PC-9 (cell line): ENCODE measurements around the gene HENMT1. TPM values are rescaled to one million over a fixed set of nuclear protein-coding genes. Genes with fewer than 3 reads are reported as not detected.

Experiments used
- BruUV-seq: library from RNA; stranded (reverse); fragments of 400-500 nt; replicated peaks from 2 replicates; lab custom pipeline; 2021; lab: Mats Ljungman, UMichigan
- CTCF ChIA-PET: fragments of 300-600 bp; sonication (Branson Sonifier 250); formaldehyde crosslinking; loops from one replicate; lab custom pipeline; 2022; ENCODE audit warnings: antibody characterized with exemption; lab: Charles Lee
- POLR2A ChIA-PET: fragments of 300-600 bp; sonication (Branson Sonifier 250); formaldehyde crosslinking; loops from one replicate; lab custom pipeline; 2022; ENCODE audit warnings: antibody characterized with exemption; ENCODE audit not compliant: unreplicated experiment; lab: Charles Lee
- DNase-seq, 2 experiments: peaks; one replicate each; pipeline versions ENCODE4 v3.0.0 to v3.0.0-alpha.2; 2015 to 2022; ENCODE audit warnings: mixed read lengths in 1 of 2
- H2AFZ ChIP-seq: fragments of 200-600 bp; sonication (generic); 2 replicates; pipeline ENCODE4 v1.8.1; 2017; ENCODE audit warnings: antibody characterized with exemption
- H3F3A ChIP-seq: fragments of 200-600 bp; sonication (generic); 2 replicates; pipeline ENCODE4 v1.8.1; 2017; ENCODE audit warnings: antibody characterized with exemption, mild to moderate bottlenecking, low read depth; ENCODE audit not compliant: insufficient read depth
- H3K27ac ChIP-seq: fragments of 200-600 bp; sonication (generic); 2 replicates; pipeline ENCODE4 v1.6.1; 2016; ENCODE audit warnings: mixed run types
- H3K27me3 ChIP-seq: fragments of 200-600 bp; sonication (generic); 2 replicates; pipeline ENCODE4 v1.6.1; 2016; ENCODE audit warnings: low read depth, mixed run types; ENCODE audit not compliant: insufficient read depth
- H3K36me3 ChIP-seq: fragments of 200-600 bp; sonication (generic); 2 replicates; pipeline ENCODE4 v1.6.1; 2016; ENCODE audit warnings: low read depth, mixed run types
- H3K4me1 ChIP-seq: fragments of 200-600 bp; sonication (generic); replicated peaks from 2 replicates; pipeline ENCODE4 v1.6.1; 2016; ENCODE audit warnings: mixed run types; ENCODE audit not compliant: insufficient read depth
- H3K4me2 ChIP-seq: fragments of 200-600 bp; sonication (generic); 2 replicates; pipeline ENCODE4 v1.6.1; 2017; ENCODE audit warnings: mixed run types
- H3K4me3 ChIP-seq: fragments of 200-600 bp; sonication (generic); 2 replicates; pipeline ENCODE4 v1.6.1; 2016; ENCODE audit warnings: mixed run types
- H3K79me2 ChIP-seq: fragments of 200-600 bp; sonication (generic); 2 replicates; pipeline ENCODE4 v1.6.1; 2017; ENCODE audit warnings: low read depth, mixed run types
- H3K9me2 ChIP-seq: fragments of 200-600 bp; sonication (generic); 2 replicates; pipeline ENCODE4 v1.8.1; 2017; ENCODE audit warnings: mild to moderate bottlenecking; ENCODE audit not compliant: insufficient read depth
- H3K9me3 ChIP-seq: fragments of 200-600 bp; sonication (generic); 2 replicates; pipeline ENCODE4 v1.8.1; 2016; ENCODE audit warnings: low read depth; ENCODE audit not compliant: insufficient read depth
- H4K20me1 ChIP-seq: fragments of 200-600 bp; sonication (generic); 2 replicates; pipeline ENCODE4 v1.8.1; 2017; ENCODE audit not compliant: insufficient read depth
- CTCF ChIP-seq: fragments of 200-600 bp; sonication (generic); conservative IDR thresholded peaks from 2 replicates; pipeline ENCODE4 v1.6.1; 2017; ENCODE audit warnings: mixed run types, antibody characterized with exemption, mild to moderate bottlenecking, moderate library complexity
- EZH2 ChIP-seq: fragments of 200-600 bp; sonication (generic); IDR thresholded peaks from 2 replicates; pipeline ENCODE4 v1.8.0; 2017; ENCODE audit warnings: antibody characterized with exemption, low read depth
- intact Hi-C: fragments of 100-400 bp; cut with micrococcal nuclease; formaldehyde crosslinking; loops from one replicate; pipeline ENCODE4 v1.10.0; 2022; ENCODE audit not compliant: unreplicated experiment
- total RNA-seq: library from RNA; stranded (reverse); gene quantifications from 2 replicates; pipeline ENCODE4 v1.2.3, GENCODE V29; 2021

Gene HENMT1
- total RNA-seq, 1 experiment from 2014 or later, result 17.9 TPM

- no peaks in the 10 kb centered on the region for H3K4me1 ChIP-seq
- intact Hi-C loops, result no loop called here
- no TSS peak for BruUV-seq
- H3K4me2 ChIP-seq, result no peak overlapping the region
- H3K36me3 ChIP-seq, result no peaks in the 10 kb centered on the region
- H2AFZ ChIP-seq, result no peak overlapping the region
- H3K4me3 ChIP-seq, result no peak overlapping the region
- no peaks in the 10 kb centered on the region for H3K79me2 ChIP-seq
- POLR2A ChIA-PET, result no interaction called here
- DNase-seq, result no peak
- no peaks in the 10 kb centered on the region for H3K9me3 ChIP-seq
- no peaks in the 10 kb centered on the region for H4K20me1 ChIP-seq
- CTCF ChIA-PET, result no interaction called here
- no peaks in the 10 kb centered on the region for H3F3A ChIP-seq
- H3K27me3 ChIP-seq, result no peaks in the 10 kb centered on the region
- H3K27ac ChIP-seq, result no peak overlapping the region
- no peaks in the 10 kb centered on the region for H3K9me2 ChIP-seq
- no peak for TF ChIP-seq CTCF
Measured at GRCh38 chr1:108612496-108612895, 48.4 kb downstream of the HENMT1 start.

GRCh38 chr1:108611984-108612383, 48.9 kb downstream of the HENMT1 start:
- ChIA-PET CTCF (no interaction called here), POLR2A (no interaction called here)
- Histone ChIP-seq H3K79me2 (no peaks in the 10 kb centered on the region), H4K20me1 (no peaks in the 10 kb centered on the region), H3K4me3 (no peak overlapping the region), H3K4me1 (no peaks in the 10 kb centered on the region), H3F3A (no peaks in the 10 kb centered on the region), H3K36me3 (no peaks in the 10 kb centered on the region), H3K27me3 (no peaks in the 10 kb centered on the region), H3K27ac (no peak overlapping the region), H3K9me3 (no peaks in the 10 kb centered on the region), H3K4me2 (no peak overlapping the region), H2AFZ (no peak overlapping the region), H3K9me2 (no peaks in the 10 kb centered on the region)
- no TSS peak for BruUV-seq
- TF ChIP-seq EZH2 (no peak), CTCF (no peak)
- DNase-seq, result no peak
- intact Hi-C loops, result no loop called here

- no peaks in the 10 kb centered on the region for H3K36me3 ChIP-seq
- intact Hi-C loops, result no loop called here
- no peaks in the 10 kb centered on the region for H3K9me3 ChIP-seq
- no peaks in the 10 kb centered on the region for H3K79me2 ChIP-seq
- TF ChIP-seq EZH2 (no peak), CTCF (no peak)
- H3K4me2 ChIP-seq, result no peak overlapping the region
- POLR2A ChIA-PET, result no interaction called here
- no peaks in the 10 kb centered on the region for H3K27me3 ChIP-seq
- peaks cover 7% of the 10 kb centered on the region; the same call in 1 of the 2 replicates for H3K4me1 ChIP-seq
- CTCF ChIA-PET, result no interaction called here
- DNase-seq, result no peak
- no TSS peak for BruUV-seq
- H2AFZ ChIP-seq, result no peak overlapping the region
- H3K4me3 ChIP-seq, result no peak overlapping the region
- H3K9me2 ChIP-seq, result no peaks in the 10 kb centered on the region
- H3K27ac ChIP-seq, result no peak overlapping the region
- H4K20me1 ChIP-seq, result no peaks in the 10 kb centered on the region
- H3F3A ChIP-seq, result no peaks in the 10 kb centered on the region
Measured at GRCh38 chr1:108610073-108610472, 50.8 kb downstream of the HENMT1 start.
